ENCODE results near the gene FLOT1.

FLOT1 gene

DNA sequence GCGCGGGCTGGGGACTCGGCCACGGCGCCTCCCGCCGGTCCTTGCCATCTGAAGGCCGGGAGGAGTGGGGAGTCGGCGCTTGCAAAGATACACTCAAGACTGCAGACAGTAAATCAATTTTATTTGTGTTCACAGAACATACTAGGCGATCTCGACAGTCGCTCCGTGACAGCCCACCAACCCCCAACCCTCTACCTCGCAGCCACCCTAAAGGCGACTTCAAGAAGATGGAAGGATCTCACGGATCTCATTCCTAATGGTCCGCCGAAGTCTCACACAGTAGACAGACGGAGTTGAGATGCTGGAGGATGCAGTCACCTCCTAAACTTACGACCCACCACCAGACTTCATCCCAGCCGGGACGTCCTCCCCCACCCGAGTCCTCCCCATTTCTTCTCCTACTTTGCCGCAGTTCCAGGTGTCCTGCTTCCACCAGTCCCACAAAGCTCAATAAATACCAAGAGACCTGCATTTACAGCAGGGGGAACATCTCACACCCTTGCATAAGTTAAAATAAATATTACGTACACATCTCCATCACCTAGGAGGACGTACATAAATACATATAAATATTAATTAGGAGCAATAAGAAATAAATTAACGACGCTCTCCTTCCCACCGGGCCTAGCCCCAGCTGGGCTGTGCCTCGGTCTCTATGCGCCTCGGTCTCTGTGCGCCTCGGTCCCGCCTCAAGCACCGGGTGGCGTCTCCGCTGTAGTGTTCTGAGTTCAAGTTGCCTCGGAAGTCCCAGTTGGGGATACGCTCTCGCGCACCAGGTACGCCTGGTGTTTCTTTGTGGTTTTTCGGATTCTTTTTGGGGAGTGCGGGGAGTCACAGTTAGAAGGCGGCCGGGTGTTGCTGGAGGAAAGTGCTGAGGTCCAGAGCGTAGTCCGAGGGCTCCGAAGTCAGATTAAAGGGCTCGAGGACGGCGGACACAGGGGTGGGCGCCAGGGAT is 889 bp upstream of the FLOT1 start (continued):
- no peak for TF ChIP-seq ZBTB8A (tag by site-specific recombination; IDR thresholded peaks at IDR 0.05)
- TF ChIP-seq, protein P1, sequence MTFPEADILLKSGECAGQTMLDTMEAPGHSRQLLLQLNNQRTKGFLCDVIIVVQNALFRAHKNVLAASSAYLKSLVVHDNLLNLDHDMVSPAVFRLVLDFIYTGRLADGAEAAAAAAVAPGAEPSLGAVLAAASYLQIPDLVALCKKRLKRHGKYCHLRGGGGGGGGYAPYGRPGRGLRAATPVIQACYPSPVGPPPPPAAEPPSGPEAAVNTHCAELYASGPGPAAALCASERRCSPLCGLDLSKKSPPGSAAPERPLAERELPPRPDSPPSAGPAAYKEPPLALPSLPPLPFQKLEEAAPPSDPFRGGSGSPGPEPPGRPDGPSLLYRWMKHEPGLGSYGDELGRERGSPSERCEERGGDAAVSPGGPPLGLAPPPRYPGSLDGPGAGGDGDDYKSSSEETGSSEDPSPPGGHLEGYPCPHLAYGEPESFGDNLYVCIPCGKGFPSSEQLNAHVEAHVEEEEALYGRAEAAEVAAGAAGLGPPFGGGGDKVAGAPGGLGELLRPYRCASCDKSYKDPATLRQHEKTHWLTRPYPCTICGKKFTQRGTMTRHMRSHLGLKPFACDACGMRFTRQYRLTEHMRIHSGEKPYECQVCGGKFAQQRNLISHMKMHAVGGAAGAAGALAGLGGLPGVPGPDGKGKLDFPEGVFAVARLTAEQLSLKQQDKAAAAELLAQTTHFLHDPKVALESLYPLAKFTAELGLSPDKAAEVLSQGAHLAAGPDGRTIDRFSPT (tag by site-specific recombination; IDR thresholded peaks at IDR 0.05): no peak; the same call in 1 of the 2 replicates
- TF ChIP-seq ZNF37A (tag by site-specific recombination; IDR thresholded peaks at IDR 0.05): no peak
- TF ChIP-seq ZNF670 (tag by site-specific recombination; IDR thresholded peaks at IDR 0.05; ENCODE audit: low read depth): no peak
- TF ChIP-seq, protein P2, sequence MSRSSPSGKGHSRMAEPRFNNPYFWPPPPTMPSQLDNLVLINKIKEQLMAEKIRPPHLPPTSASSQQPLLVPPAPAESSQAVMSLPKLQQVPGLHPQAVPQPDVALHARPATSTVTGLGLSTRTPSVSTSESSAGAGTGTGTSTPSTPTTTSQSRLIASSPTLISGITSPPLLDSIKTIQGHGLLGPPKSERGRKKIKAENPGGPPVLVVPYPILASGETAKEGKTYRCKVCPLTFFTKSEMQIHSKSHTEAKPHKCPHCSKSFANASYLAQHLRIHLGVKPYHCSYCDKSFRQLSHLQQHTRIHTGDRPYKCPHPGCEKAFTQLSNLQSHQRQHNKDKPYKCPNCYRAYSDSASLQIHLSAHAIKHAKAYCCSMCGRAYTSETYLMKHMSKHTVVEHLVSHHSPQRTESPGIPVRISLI (tag by site-specific recombination; IDR thresholded peaks at IDR 0.05): no peak
- no peak for TF ChIP-seq TRIM28 (IDR thresholded peaks at IDR 0.05; ENCODE audit: borderline replicate concordance, low read length)
- peak; percentile 29; the same call in 1 of the 2 replicates for TF ChIP-seq ZXDB (tag by site-specific recombination; IDR thresholded peaks at IDR 0.05)
- no peak for TF ChIP-seq ZNF785 (tag by site-specific recombination; IDR thresholded peaks at IDR 0.05)
- TF ChIP-seq ZSCAN23 (tag by site-specific recombination; IDR thresholded peaks at IDR 0.05): no peak
- TF ChIP-seq ZNF423 (tag by site-specific recombination; IDR thresholded peaks at IDR 0.05): no peak
- no peak for TF ChIP-seq ZNF239 (tag by site-specific recombination; IDR thresholded peaks at IDR 0.05)
- no peak; the same call in 1 of the 2 replicates for TF ChIP-seq ZNF843 (tag by site-specific recombination; IDR thresholded peaks at IDR 0.05)
- peak; percentile 16; the same call in 1 of the 2 replicates for TF ChIP-seq ZNF600 (tag by site-specific recombination; IDR thresholded peaks at IDR 0.05)
- TF ChIP-seq, protein P3, sequence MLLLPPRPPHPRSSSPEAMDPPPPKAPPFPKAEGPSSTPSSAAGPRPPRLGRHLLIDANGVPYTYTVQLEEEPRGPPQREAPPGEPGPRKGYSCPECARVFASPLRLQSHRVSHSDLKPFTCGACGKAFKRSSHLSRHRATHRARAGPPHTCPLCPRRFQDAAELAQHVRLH (tag by site-specific recombination; IDR thresholded peaks at IDR 0.05): no peak
- no peak for TF ChIP-seq ZNF660 (tag by site-specific recombination; IDR thresholded peaks at IDR 0.05)
- TF ChIP-seq, protein P4, sequence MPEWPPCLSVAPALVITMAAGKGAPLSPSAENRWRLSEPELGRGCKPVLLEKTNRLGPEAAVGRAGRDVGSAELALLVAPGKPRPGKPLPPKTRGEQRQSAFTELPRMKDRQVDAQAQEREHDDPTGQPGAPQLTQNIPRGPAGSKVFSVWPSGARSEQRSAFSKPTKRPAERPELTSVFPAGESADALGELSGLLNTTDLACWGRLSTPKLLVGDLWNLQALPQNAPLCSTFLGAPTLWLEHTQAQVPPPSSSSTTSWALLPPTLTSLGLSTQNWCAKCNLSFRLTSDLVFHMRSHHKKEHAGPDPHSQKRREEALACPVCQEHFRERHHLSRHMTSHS (tag by site-specific recombination; IDR thresholded peaks at IDR 0.05): no peak
- no peak for TF ChIP-seq ZNF114 (tag by site-specific recombination; IDR thresholded peaks at IDR 0.05)
- TF ChIP-seq ZNF558 (tag by site-specific recombination; IDR thresholded peaks at IDR 0.05): peak; percentile 8; the same call in 1 of the 2 replicates
- TF ChIP-seq ZNF621 (tag by site-specific recombination; IDR thresholded peaks at IDR 0.05): no peak
- no peak for TF ChIP-seq ZBTB21 (tag by site-specific recombination; IDR thresholded peaks at IDR 0.05)
- TF ChIP-seq ZNF24 (tag by site-specific recombination; IDR thresholded peaks at IDR 0.05): 0 out of 2 replicates have a peak, but pooled peaks have one; percentile 4
- TF ChIP-seq ZFP41 (tag by site-specific recombination; IDR thresholded peaks at IDR 0.05; ENCODE audit: borderline replicate concordance): no peak
- TF ChIP-seq ZNF138 (tag by site-specific recombination; IDR thresholded peaks at IDR 0.05; ENCODE audit: borderline replicate concordance): no peak
- TF ChIP-seq ZNF416 (tag by site-specific recombination; IDR thresholded peaks at IDR 0.05): no peak
- TF ChIP-seq GLI4 (tag by site-specific recombination; IDR thresholded peaks at IDR 0.05): no peak
- peak; percentile 12; the same call in 1 of the 2 replicates for TF ChIP-seq ZNF624 (tag by site-specific recombination; IDR thresholded peaks at IDR 0.05)
- TF ChIP-seq, protein P5, sequence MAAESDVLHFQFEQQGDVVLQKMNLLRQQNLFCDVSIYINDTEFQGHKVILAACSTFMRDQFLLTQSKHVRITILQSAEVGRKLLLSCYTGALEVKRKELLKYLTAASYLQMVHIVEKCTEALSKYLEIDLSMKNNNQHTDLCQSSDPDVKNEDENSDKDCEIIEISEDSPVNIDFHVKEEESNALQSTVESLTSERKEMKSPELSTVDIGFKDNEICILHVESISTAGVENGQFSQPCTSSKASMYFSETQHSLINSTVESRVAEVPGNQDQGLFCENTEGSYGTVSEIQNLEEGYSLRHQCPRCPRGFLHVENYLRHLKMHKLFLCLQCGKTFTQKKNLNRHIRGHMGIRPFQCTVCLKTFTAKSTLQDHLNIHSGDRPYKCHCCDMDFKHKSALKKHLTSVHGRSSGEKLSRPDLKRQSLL (tag by site-specific recombination; IDR thresholded peaks at IDR 0.05): no peak; the same call in 1 of the 2 replicates
- 0 out of 2 replicates have a peak, but pooled peaks have one; percentile 7 for TF ChIP-seq BCL11B (tag by site-specific recombination; IDR thresholded peaks at IDR 0.05; ENCODE audit: low read depth)
- TF ChIP-seq ZNF514 (tag by site-specific recombination; IDR thresholded peaks at IDR 0.05): no peak
- TF ChIP-seq, protein P6, sequence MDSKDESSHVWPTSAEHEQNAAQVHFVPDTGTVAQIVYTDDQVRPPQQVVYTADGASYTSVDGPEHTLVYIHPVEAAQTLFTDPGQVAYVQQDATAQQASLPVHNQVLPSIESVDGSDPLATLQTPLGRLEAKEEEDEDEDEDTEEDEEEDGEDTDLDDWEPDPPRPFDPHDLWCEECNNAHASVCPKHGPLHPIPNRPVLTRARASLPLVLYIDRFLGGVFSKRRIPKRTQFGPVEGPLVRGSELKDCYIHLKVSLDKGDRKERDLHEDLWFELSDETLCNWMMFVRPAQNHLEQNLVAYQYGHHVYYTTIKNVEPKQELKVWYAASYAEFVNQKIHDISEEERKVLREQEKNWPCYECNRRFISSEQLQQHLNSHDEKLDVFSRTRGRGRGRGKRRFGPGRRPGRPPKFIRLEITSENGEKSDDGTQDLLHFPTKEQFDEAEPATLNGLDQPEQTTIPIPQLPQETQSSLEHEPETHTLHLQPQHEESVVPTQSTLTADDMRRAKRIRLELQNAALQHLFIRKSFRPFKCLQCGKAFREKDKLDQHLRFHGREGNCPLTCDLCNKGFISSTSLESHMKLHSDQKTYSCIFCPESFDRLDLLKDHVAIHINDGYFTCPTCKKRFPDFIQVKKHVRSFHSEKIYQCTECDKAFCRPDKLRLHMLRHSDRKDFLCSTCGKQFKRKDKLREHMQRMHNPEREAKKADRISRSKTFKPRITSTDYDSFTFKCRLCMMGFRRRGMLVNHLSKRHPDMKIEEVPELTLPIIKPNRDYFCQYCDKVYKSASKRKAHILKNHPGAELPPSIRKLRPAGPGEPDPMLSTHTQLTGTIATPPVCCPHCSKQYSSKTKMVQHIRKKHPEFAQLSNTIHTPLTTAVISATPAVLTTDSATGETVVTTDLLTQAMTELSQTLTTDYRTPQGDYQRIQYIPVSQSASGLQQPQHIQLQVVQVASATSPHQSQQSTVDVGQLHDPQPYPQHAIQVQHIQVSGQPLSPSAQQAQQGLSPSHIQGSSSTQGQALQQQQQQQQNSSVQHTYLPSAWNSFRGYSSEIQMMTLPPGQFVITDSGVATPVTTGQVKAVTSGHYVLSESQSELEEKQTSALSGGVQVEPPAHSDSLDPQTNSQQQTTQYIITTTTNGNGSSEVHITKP (tag by site-specific recombination; IDR thresholded peaks at IDR 0.05): peak; percentile 71; the same call in 1 of the 2 replicates
- no peak for TF ChIP-seq ZBTB1 (tag by site-specific recombination; IDR thresholded peaks at IDR 0.05)
